SK-N-SH (cell line): ENCODE data around the gene GNAS-AS1. TPM values are rescaled to one million over a fixed set of nuclear protein-coding genes. Genes with fewer than 3 reads are reported as not detected.
A peak's percentile ranks its signal among the peaks of the same experiment; 100 is the strongest.

ENCODE experiments used
- CTCF ChIA-PET: fragments of 300-600, 350-600 bp; formaldehyde crosslinking; extraction: SDS; loops from one replicate; lab custom pipeline; 2021; lab: Yijun Ruan, JAX
- POLR2A ChIA-PET: fragments of 350-600 bp; sonication (Branson Sonifier 250); formaldehyde crosslinking; extraction: SDS; loops from one replicate; lab custom pipeline; 2020; ENCODE audit warnings: antibody characterized with exemption, inconsistent platforms; lab: Yijun Ruan, JAX
- DNase-seq: peaks from one replicate; pipeline ENCODE4 v3.0.0; 2012
- H2AFZ ChIP-seq: fragments of 200-600 bp; sonication (generic); 2 replicates; pipeline ENCODE4 v1.8.1; 2016; ENCODE audit warnings: antibody characterized with exemption, mild to moderate bottlenecking, low read depth
- H3F3A ChIP-seq: fragments of 200-600 bp; sonication (generic); replicated peaks from 2 replicates; pipeline ENCODE3; 2016; ENCODE audit warnings: antibody characterized with exemption, mild to moderate bottlenecking; ENCODE audit not compliant: insufficient read depth
- H3K27ac ChIP-seq, 2 experiments: fragments of 200-500 bp in 1 of 2; fragments of 200-600 bp in 1 of 2; sonication (Bioruptor generic) in 1 of 2; sonication (generic), shearing (Covaris generic) in 1 of 2; 2 replicates each; pipeline versions ENCODE4 v1.5.1 to v1.6.1; 2014 to 2016; ENCODE audit warnings: low read depth in 2 of 2, inconsistent platforms in 1 of 2, low read length in 1 of 2, mild to moderate bottlenecking in 1 of 2, mixed read lengths in 1 of 2
- H3K27me3 ChIP-seq: fragments of 200-600 bp; sonication (generic), shearing (Covaris generic); 2 replicates; pipeline ENCODE4 v1.6.1; 2016; ENCODE audit warnings: mixed run types; ENCODE audit not compliant: insufficient read depth
- H3K36me3 ChIP-seq, 2 experiments: fragments of 200-500 bp in 1 of 2; fragments of 200-600 bp in 1 of 2; sonication (Bioruptor generic) in 1 of 2; sonication (generic) in 1 of 2; replicated peaks in 1 of 2; 2 replicates each; pipeline versions ENCODE3 to v1.5.1; 2014 to 2016; ENCODE audit warnings: low read length in 1 of 2, mild to moderate bottlenecking in 1 of 2; ENCODE audit not compliant: insufficient read depth in 2 of 2, control insufficient read depth in 1 of 2
- H3K4me1 ChIP-seq, 2 experiments: fragments of 200-500 bp in 1 of 2; fragments of 200-600 bp in 1 of 2; sonication (Bioruptor generic) in 1 of 2; sonication (generic), shearing (Covaris generic) in 1 of 2; 2 replicates each; pipeline versions ENCODE4 v1.5.1 to v1.6.1; 2014 to 2016; ENCODE audit warnings: low read depth in 1 of 2, low read length in 1 of 2, mixed run types in 1 of 2; ENCODE audit not compliant: insufficient read depth in 2 of 2, control insufficient read depth in 1 of 2
- H3K4me2 ChIP-seq: fragments of 200-600 bp; sonication (generic), shearing (Covaris generic); 2 replicates; pipeline ENCODE4 v1.6.1; 2017; ENCODE audit warnings: mixed run types
- H3K4me3 ChIP-seq, 2 experiments: fragments of 200-500 bp in 1 of 2; fragments of 200-600 bp in 1 of 2; sonication (Bioruptor generic) in 1 of 2; sonication (generic), shearing (Covaris generic) in 1 of 2; 2 replicates each; pipeline versions ENCODE4 v1.5.1 to v1.8.1; 2014 to 2016; ENCODE audit warnings: low read depth in 2 of 2, inconsistent platforms in 1 of 2, low read length in 1 of 2, mild to moderate bottlenecking in 1 of 2, mixed read lengths in 1 of 2, moderate library complexity in 1 of 2
- H3K79me2 ChIP-seq: fragments of 200-600 bp; sonication (generic); 2 replicates; pipeline ENCODE4 v1.8.1; 2017; ENCODE audit warnings: mild to moderate bottlenecking; ENCODE audit not compliant: insufficient read depth
- H3K9ac ChIP-seq: fragments of 200-600 bp; sonication (generic); 2 replicates; pipeline ENCODE4 v1.6.1; 2017; ENCODE audit warnings: mixed run types
- H3K9me2 ChIP-seq: fragments of 200-600 bp; sonication (generic); 2 replicates; pipeline ENCODE4 v1.6.1; 2017; ENCODE audit warnings: mixed run types
- H3K9me3 ChIP-seq: fragments of 200-600 bp; sonication (generic); 2 replicates; pipeline ENCODE4 v1.6.1; 2017; ENCODE audit warnings: mixed run types, mild to moderate bottlenecking, moderate library complexity
- H4K20me1 ChIP-seq: fragments of 200-600 bp; sonication (generic); 2 replicates; pipeline ENCODE4 v1.6.1; 2017; ENCODE audit warnings: mild to moderate bottlenecking, mixed run types; ENCODE audit not compliant: insufficient read depth
- MAX ChIP-seq: IDR thresholded peaks from 2 replicates; pipeline ENCODE4 v1.4.0; 2012; ENCODE audit warnings: low read depth
- NFIC ChIP-seq: IDR thresholded peaks from 2 replicates; pipeline ENCODE4 v1.4.0; 2012; ENCODE audit warnings: borderline replicate concordance
- POLR2AphosphoS5 ChIP-seq: IDR thresholded peaks from 2 replicates; pipeline ENCODE4 v1.6.1; 2012; ENCODE audit warnings: low read depth, low read length
- RAD21 ChIP-seq: IDR thresholded peaks from 2 replicates; pipeline ENCODE4 v1.6.1; 2012; ENCODE audit warnings: mild to moderate bottlenecking, low read length
- REST ChIP-seq: IDR thresholded peaks from 2 replicates; pipeline ENCODE4 v1.6.1; 2012; ENCODE audit warnings: mild to moderate bottlenecking, low read depth, low read length, moderate library complexity
- TAF1 ChIP-seq: IDR thresholded peaks from 2 replicates; pipeline ENCODE4 v1.6.1; 2012; ENCODE audit warnings: low read depth, mild to moderate bottlenecking, low read length, moderate library complexity, borderline replicate concordance
- YY1 ChIP-seq: IDR thresholded peaks from 2 replicates; pipeline ENCODE4 v1.4.0; 2012; ENCODE audit warnings: low read depth, mild to moderate bottlenecking
- WGBS: methylation state at CpG from one replicate; pipeline ENCODE4 v1.1.6; 2017; ENCODE audit warnings: low lambda C conversion rate; 5-methylcytosine and 5-hydroxymethylcytosine counted together
- polyA plus RNA-seq, 3 experiments: library from polyadenylated mRNA; depleted of rRNA; stranded (reverse); fragments of >200 nt; gene quantifications; 2 replicates each; pipeline ENCODE4 v1.2.3, GENCODE V29; 2012

GNAS-AS1 gene
- polyA plus RNA-seq, 1 of the 3 experiments (the other 2 are of a cell fraction): 1.5 TPM

- Histone ChIP-seq H3K9me3 (no peaks in the 10 kb centered on the region), H4K20me1 (peaks cover 35% of the 10 kb centered on the region), H3K36me3 (peaks cover 9 to 17% of the 10 kb centered on the region in 2 experiments), H3K27ac (peak overlapping the region; percentile 93 to 97), H3K9ac (peak overlapping the region; percentile 97; the same call in 1 of the 2 replicates), H3K79me2 (peaks cover 55% of the 10 kb centered on the region), H3K4me1 (peaks cover 22 to 30% of the 10 kb centered on the region in 2 experiments; a peak in 3 of 4 replicates), H3F3A (peaks cover 11% of the 10 kb centered on the region), H2AFZ (no peak overlapping the region), H3K27me3 (no peaks in the 10 kb centered on the region), H3K4me3 (peak overlapping the region in 1 of 2 experiments; percentile 69; a peak in 3 of 4 replicates), H3K9me2 (no peaks in the 10 kb centered on the region), H3K4me2 (peak overlapping the region; percentile 82; the same call in 1 of the 2 replicates)
- TF ChIP-seq RAD21 (no peak), POLR2AphosphoS5 (peak; percentile 62; the same call in 1 of the 2 replicates)
- ChIA-PET POLR2A (interaction anchor here (0.7 to 1.4 kb wide), 7 partner anchors 12 to 141 kb away, joined by 3 to 11 read pairs (median 4); partner anchors contain the start of gene ATP5F1E), CTCF (interaction anchor here (1.0 kb wide), 1 partner anchor 11 kb away, joined by 4 read pairs; no protein-coding TSS in a partner anchor)
- peak; percentile 84 for DNase-seq
- no CpG with 5 or more reads among the region's 105 CpGs for WGBS
Measured at GRCh38 chr20:58891086-58891717, 40.5 kb upstream of the GNAS-AS1 start.

- H3K9ac ChIP-seq: peak overlapping the region; percentile 68
- WGBS: under 1% methylated on average over 32 of the region's 64 CpGs
- peak overlapping the region; percentile 69 to 71 for H3K4me3 ChIP-seq
- TF ChIP-seq REST (0 out of 2 replicates have a peak, but pooled peaks have one; percentile 1), NFIC (no peak), TAF1 (0 out of 2 replicates have a peak, but pooled peaks have one; percentile 27), POLR2AphosphoS5 (peak; percentile 45; the same call in 1 of the 2 replicates), YY1 (0 out of 2 replicates have a peak, but pooled peaks have one; percentile 7), MAX (peak; percentile 71; the same call in 1 of the 2 replicates)
- TF ChIP-seq, all 33 proteins: peak for 5
- peak; percentile 96 for DNase-seq
- ChIA-PET CTCF (interaction anchor here (1.0 to 1.1 kb wide), 2 partner anchors 11 to 13 kb away, joined by 4 read pairs; no protein-coding TSS in a partner anchor), POLR2A (interaction anchor here (0.7 to 1.4 kb wide), 9 partner anchors 11 to 141 kb away, joined by 3 to 11 read pairs (median 4); partner anchors contain the start of gene ATP5F1E)
- H4K20me1 ChIP-seq: peaks cover 29% of the 10 kb centered on the region
- H3K9me3 ChIP-seq: no peaks in the 10 kb centered on the region
- no peaks in the 10 kb centered on the region for H3K9me2 ChIP-seq
- H2AFZ ChIP-seq: peak overlapping the region; percentile 81; the same call in 1 of the 2 replicates
- peak overlapping the region; percentile 93 to 97 for H3K27ac ChIP-seq
- peak overlapping the region; percentile 82 for H3K4me2 ChIP-seq
- no peaks in the 10 kb centered on the region for H3K27me3 ChIP-seq
- H3K4me1 ChIP-seq: peaks cover 17 to 25% of the 10 kb centered on the region in 2 experiments; a peak in 3 of 4 replicates
- H3K36me3 ChIP-seq: peaks cover 4 to 13% of the 10 kb centered on the region in 2 experiments
- peaks cover 11% of the 10 kb centered on the region for H3F3A ChIP-seq
- H3K79me2 ChIP-seq: peaks cover 49% of the 10 kb centered on the region
Measured at GRCh38 chr20:58890518-58891085, 39.9 kb upstream of the GNAS-AS1 start.
